GM19035 (cell line): ENCODE measurements around the gene SLC66A2.

Source experiments
- ATAC-seq: cut with Tn5 transposase; IDR thresholded peaks from one replicate; pipeline ENCODE4 v1.9.1; 2021; ENCODE audit not compliant: unreplicated experiment

Gene SLC66A2

DNA sequence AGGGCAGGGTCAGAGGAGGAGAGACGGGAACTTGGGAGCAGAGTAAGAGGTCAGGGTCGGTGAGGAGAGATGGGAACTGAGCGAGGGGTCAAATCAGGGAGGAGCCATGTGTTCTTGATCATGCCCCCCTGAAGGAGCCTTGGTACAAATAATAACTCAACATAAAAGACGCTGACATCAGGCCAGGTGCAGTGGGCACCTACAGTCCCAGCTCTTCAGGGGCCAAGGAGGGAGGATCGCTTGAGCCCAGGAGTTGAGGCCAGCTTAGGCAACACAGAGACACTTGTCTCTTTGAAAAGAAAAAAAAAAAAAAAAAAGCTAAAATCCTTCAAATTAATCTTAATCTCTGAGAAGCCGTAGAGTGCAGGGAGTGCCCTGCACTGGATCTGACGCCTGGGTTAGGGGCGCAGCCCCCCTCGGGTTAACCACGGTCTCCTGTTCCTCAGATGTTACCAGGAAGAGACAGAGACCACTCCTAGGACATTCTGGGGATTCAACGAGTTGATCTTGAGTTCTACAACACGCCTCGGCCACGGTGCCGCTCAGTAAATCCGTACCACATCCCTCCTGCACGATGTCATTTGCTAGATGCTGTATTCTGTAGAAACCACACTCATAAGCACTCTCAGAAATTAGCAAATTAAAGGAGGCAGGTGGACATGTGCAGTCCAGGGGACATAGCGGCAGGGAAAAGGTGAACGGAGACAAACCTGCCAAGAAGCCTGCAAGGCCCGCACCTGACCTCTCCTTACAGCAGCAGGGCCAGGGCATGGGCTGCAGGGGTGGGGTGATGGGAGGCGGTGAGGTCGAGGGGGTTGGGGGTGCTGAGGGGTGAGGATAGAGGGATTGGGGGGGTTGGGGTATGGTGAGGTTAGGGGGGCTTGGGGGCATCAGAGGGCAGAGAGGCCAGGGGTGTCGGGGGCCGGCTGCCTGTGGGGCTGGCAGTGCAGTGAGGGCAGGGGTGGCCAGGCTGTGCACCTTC, 29.2 kb downstream of the SLC66A2 start:
- no peak for ATAC-seq

DNA sequence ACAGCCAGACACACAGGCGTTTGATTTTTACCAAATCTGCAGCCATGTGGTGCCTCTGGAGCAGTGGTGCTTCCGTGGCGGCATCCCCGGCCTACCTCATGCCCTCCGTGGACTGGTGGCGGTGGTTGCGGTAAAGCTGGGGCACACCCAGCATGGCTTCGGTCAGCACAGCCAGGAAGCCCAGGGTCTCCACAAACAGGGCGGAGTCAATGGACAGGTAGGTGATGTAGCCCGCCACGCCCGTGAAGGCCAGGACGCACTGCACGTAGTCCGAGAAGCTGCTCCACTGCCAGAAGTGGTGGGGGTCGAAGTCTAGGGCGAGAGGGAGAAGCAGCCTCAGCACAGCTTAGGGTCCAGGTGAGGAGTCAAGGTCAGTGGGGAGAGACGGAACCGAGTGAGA, 32.4 kb downstream of the SLC66A2 start:
- no peak for ATAC-seq

GRCh38 chr18:79918615-79919011, 32.8 kb downstream of the SLC66A2 start:
- no peak for ATAC-seq

DNA sequence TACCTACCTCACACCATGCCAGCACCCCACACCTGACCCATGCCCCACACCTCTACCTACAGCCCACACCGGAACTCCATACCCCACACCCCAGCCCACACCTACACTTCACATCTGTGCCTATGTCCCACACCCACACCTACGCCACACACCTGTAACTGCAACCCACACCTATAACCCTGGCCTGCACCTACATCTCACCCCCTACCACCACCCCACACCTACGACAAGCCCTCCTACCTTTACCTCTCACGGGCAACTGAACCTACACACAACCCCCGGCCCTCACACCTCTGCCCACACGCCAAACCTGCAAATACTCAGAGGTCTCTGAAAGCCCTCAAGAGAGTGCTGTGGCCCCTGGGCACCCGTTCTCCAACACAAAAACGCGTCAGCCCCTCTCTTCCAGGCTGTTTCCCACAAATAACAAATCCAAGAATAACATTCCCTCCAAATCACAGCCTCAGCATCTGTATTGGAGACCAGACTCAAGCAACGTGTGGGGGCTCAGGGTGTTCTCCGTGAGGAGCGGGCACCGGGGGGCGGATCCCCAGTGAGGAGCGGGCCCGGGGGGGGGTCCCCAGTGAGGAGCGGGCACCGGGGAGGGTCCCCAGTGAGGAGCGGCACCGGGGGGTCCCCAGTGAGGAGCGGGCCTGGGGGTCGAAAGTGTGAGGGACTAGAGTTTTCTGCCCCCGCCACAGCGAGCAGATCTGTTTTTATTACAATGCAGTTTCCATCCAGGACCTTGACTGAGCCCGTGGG, 33.4 kb downstream of the SLC66A2 start:
- ATAC-seq, result no peak

DNA sequence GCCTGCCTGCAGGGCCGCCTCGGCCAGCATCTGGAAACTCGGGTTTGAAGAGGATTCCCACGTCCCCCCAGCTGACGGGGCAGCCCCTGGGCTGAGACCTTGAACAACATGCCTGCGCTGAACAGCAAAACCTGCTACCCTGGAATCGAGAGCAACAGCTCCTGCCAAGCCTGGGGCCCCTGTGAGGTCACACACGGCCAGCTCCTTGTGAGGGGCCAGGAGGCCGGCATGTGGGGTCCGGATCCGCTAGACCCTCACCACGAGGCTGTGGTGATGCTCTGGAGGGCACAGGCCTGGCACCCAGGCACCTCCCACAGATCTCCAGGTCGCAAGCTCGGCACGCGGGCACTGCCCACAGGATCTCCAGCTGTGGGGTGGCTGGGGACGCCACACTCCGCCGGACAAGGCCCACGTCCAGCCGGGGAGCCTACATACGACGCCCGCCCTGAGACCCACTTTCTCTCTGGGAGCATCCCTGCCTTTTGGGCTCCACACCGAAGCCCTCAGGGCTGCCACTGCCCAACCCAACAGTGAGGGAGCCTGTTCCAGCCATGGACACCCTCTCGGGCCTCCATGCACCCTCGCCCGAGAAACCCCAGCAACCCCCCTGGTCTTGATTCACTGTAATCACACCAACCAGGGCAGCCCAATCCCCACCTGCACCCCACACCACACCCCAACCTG, 34.1 kb downstream of the SLC66A2 start:
- ATAC-seq, result no peak

GRCh38 chr18:79916546-79917168, 34.8 kb downstream of the SLC66A2 start:
- no peak for ATAC-seq

- ATAC-seq, result no peak
Observed at GRCh38 chr18:79916128-79916494, 35.3 kb downstream of the SLC66A2 start.

GRCh38 chr18:79915161-79916127, 36.0 kb downstream of the SLC66A2 start:
- no peak for ATAC-seq

GRCh38 chr18:79914614-79915160, 36.8 kb downstream of the SLC66A2 start:
- no peak for ATAC-seq

DNA sequence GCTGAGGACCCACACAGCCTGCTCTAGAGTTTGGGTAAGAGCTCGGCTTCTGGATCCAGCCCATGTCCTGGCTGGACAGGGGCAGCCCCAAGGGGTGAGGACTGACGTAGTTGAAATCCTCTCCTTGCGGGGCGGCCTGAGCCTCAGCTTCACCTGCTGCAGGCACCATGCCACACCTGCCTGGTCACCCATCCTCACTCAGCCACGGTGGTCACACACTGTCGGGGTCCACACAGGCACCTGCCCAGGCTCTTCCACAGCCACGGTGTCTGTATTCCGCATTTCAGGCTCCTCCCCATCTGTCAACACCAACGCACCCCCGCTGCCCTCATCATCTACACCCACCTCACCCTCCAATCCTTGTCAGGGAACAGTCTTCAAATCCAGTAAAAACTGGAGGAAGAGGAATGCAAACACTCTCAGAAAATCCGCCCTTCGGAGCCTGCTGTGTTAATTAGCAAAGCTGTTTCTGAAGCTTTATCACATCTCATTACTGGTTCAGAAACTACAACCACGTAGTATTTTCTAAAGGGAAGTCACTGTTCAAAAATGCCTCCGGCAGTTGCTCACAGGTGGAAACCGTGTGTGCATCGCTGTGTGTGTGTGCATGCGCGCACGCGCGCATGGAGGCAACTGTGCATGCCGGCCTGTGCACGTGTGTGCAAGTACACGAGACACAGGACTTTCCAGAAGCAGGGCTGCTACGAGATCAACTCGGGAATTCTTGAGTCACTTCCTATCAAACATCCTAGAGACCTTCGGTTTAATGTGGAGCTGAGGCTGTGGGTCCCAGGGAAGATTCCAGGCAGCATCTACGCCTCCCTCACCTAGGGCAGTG, 38.2 kb downstream of the SLC66A2 start:
- ATAC-seq, result no peak

- no peak for ATAC-seq
Observed at GRCh38 chr18:79912409-79912991, 39.0 kb downstream of the SLC66A2 start.

DNA sequence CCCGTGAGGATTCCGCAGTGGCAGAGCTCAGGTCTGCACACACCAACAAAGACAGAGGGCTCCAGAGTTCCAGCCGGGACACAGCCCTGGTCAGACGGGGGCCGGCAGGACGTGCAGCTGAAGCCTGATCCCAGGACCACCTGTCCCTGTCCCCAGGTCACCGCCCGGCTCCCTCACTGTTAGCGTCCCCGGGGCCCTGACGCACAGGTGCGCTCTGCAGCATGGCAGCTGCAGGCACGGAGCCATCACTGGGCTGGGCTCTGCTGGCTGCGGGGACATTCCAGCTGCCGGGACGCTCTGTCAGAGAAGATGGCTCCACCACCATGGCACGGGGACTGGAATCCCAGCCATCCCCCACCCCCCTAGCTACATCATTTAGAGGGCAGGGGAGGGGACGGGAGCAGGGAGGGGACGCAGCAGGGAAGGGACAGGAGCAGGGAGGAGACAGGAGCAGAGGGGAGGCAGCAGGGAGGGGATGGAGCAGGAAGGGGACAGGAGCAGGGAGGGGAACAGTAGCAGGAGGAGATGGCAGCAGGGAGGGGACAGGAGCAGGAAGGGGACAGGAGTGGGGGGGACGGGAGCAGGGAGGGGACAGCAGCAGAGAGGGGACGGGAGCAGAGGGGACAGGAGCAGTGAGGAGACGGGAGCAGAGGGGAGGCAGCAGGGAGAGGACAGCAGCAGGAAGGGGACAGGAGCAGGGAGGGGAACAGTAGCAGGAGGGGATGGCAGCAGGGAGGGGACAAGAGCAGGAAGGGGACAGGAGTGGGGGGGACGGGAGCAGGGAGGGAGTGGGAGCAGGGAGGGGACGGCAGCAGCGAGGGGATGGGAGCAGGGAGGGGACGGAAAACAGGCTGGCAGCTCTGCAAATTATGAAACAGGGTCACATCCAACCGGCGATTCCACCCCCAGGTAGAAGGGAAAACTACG, 39.8 kb downstream of the SLC66A2 start:
- no peak for ATAC-seq

DNA sequence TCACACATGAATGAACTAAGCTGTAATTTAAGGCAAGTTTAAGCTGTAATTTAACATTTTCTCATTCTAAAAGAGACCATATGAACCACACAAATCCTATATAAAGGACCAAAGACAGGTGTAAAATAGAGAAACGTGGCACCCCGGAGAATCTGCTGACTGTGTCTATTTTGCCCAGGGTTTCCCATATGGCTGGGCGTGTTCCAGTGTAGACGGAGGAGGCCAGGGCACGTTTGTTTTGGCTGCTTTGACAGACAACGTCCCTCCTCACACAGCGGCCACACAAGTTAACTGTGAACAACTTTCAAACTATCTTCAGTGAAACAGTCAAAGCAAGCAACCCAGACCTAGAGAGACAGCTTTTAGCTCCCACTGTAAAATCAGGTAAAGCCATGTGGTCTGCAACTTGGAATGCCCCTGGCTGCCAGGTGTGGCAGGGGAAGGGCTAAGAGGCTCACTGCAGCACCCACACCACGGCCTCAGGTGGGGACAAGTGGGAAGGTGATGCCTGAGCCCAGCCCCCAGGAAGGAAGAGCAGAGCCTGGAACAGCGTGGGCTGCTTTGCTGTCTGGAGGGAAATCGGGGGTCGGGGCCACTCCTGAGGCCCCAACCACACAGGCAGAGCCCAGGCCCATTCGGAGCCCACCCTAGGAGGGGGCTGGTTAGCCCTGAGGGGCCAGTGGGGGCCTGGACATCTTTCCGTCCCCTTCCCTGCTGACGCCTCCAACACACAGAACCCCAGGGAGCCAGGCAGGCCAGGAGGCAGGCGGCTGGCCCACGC, 40.7 kb downstream of the SLC66A2 start:
- no peak for ATAC-seq

DNA sequence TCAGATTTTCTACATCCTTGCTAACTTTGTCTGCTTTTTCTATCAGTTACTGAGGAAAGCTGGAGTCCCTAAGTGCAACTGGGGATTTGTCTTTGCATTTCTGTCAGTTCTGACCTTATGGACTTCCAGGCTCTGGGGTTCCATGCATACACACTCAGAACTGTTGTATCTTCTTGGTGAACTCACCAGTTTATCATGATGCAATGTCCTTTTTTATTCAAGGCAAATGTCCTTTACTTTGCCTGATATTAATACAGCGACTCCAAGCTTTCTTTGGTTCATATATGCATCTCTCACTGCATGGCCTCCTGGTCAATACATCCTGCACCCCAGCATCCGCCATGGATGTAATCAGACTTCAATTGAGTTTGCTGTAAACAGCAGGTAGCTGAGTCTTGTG, 44.7 kb downstream of the SLC66A2 start:
- no peak for ATAC-seq

DNA sequence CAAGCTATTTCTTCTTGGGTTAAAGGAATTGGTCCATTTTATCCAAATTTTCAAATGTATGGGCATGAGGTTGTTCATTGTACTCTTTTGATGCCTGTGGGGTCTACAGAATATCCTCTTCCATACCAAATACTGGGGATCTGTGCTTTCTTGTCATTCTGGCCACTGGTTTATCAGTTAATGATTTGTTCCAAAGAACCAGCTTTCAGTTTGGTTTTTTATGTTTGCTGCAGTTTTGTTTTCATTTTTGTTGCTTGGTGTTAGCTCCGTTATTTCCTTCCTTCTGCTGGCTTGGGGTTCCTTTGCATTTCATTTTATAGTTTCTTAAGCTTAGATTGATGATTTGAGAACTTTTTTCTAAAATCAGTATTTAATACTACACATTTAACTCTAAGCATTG, 45.5 kb downstream of the SLC66A2 start:
- no peak for ATAC-seq

- no peak for ATAC-seq
Observed at GRCh38 chr18:79905389-79905911, 46.0 kb downstream of the SLC66A2 start.
